CD4-positive, alpha-beta T cell (primary cell): Measurements from ENCODE around the gene CARD10. TPM values are rescaled to one million over a fixed set of nuclear protein-coding genes. Genes with fewer than 3 reads are reported as not detected.

Experiments used
- ATAC-seq: fragments of 200-7000 bp; cut with Tn5 transposase; one replicate; pipeline ENCODE4 v1.10.0; 2022; ENCODE audit warnings: mild to moderate bottlenecking; ENCODE audit not compliant: poor library complexity
- CTCF ChIA-PET: fragments of 350-600 bp; sonication (Branson Sonifier 250); formaldehyde crosslinking; loops from one replicate; lab custom pipeline; 2021; ENCODE audit warnings: antibody characterized with exemption, inconsistent platforms; lab: Charles Lee
- POLR2A ChIA-PET: fragments of 350-600 bp; sonication (Branson Sonifier 250); formaldehyde crosslinking; loops from one replicate; lab custom pipeline; 2021; ENCODE audit warnings: antibody characterized with exemption, inconsistent platforms; lab: Charles Lee
- DNase-seq, 14 experiments: peaks; one replicate each; pipeline ENCODE4 v3.0.0-alpha.2; 2013 to 2020; ENCODE audit warnings: mixed read lengths in 2 of 14
- H3K27ac ChIP-seq, 2 donors: one replicate each; pipeline versions ENCODE4 v1.5.1 to v1.7.0; 2013; ENCODE audit warnings: low read length in 2 of 2, low read depth in 1 of 2, mild to moderate bottlenecking in 1 of 2
- H3K27me3 ChIP-seq, 2 experiments: 1 replicate in 1 of 2; 2 replicates in 1 of 2; pipeline versions ENCODE4 v1.6.1 to v1.7.0; 2013; ENCODE audit warnings: low read length in 2 of 2, control low read depth in 1 of 2, mild to moderate bottlenecking in 1 of 2, moderate library complexity in 1 of 2; ENCODE audit not compliant: insufficient read depth in 2 of 2, control insufficient read depth in 1 of 2
- H3K36me3 ChIP-seq: one replicate; pipeline ENCODE4 v1.6.1; 2013; ENCODE audit warnings: low read length, control low read depth; ENCODE audit not compliant: insufficient read depth
- H3K4me1 ChIP-seq: one replicate; pipeline ENCODE4 v1.6.1; 2013; ENCODE audit warnings: low read length, control low read depth; ENCODE audit not compliant: insufficient read depth
- H3K4me3 ChIP-seq: one replicate; pipeline ENCODE4 v1.5.1; 2013; ENCODE audit warnings: mild to moderate bottlenecking, low read length, moderate library complexity
- H3K9me3 ChIP-seq, 2 experiments: 1 replicate in 1 of 2; 2 replicates in 1 of 2; pipeline versions ENCODE4 v1.6.1 to v1.7.0; 2013; ENCODE audit warnings: low read length in 2 of 2, mild to moderate bottlenecking in 2 of 2, control low read depth in 1 of 2, moderate library complexity in 1 of 2; ENCODE audit not compliant: control insufficient read depth in 1 of 2, insufficient read depth in 1 of 2
- H3K27ac Mint-ChIP-seq: one replicate; pipeline ENCODE4 v1.8.0; 2020; ENCODE audit warnings: mixed read lengths
- H3K27me3 Mint-ChIP-seq: one replicate; pipeline ENCODE4 v1.8.0; 2021; ENCODE audit warnings: mixed read lengths
- H3K36me3 Mint-ChIP-seq: one replicate; pipeline ENCODE4 v1.8.0; 2021; ENCODE audit warnings: low read depth, mixed read lengths
- H3K4me1 Mint-ChIP-seq: one replicate; pipeline ENCODE4 v1.8.0; 2021; ENCODE audit warnings: low read depth, mixed read lengths
- H3K4me3 Mint-ChIP-seq: one replicate; pipeline ENCODE4 v1.8.0; 2020; ENCODE audit warnings: mild to moderate bottlenecking, mixed read lengths
- H3K9me3 Mint-ChIP-seq: one replicate; pipeline ENCODE4 v1.8.0; 2020; ENCODE audit warnings: mixed read lengths
- intact Hi-C, 2 experiments: fragments of 100-400 bp; cut with DNase I in 1 of 2; cut with micrococcal nuclease in 1 of 2; formaldehyde crosslinking; loops; one replicate each; pipeline versions ENCODE4 v1.15.1 to v1.9.0; 2023 to 2025; cut with DNase I, micrococcal nuclease
- total RNA-seq, 174 experiments: library from RNA in 2 of 174; stranded (reverse) in 2 of 174; gene quantifications; one replicate each; pipeline ENCODE4 v1.2.3 and lab custom pipeline; 2021 to 2026
- TF ChIP-seq, protein P1 (sequence below): fragments of 200-600 bp; IDR thresholded peaks from one replicate; pipeline ENCODE4 v1.8.0; 2022; ENCODE audit warnings: antibody characterized with exemption, mild to moderate bottlenecking

The CARD10 gene
- total RNA-seq, 2 experiments from 2014 or later: 0.20 to 0.63 TPM

- TF ChIP-seq, protein P1, sequence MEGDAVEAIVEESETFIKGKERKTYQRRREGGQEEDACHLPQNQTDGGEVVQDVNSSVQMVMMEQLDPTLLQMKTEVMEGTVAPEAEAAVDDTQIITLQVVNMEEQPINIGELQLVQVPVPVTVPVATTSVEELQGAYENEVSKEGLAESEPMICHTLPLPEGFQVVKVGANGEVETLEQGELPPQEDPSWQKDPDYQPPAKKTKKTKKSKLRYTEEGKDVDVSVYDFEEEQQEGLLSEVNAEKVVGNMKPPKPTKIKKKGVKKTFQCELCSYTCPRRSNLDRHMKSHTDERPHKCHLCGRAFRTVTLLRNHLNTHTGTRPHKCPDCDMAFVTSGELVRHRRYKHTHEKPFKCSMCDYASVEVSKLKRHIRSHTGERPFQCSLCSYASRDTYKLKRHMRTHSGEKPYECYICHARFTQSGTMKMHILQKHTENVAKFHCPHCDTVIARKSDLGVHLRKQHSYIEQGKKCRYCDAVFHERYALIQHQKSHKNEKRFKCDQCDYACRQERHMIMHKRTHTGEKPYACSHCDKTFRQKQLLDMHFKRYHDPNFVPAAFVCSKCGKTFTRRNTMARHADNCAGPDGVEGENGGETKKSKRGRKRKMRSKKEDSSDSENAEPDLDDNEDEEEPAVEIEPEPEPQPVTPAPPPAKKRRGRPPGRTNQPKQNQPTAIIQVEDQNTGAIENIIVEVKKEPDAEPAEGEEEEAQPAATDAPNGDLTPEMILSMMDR: no peak
- POLR2A ChIA-PET: no interaction called here
- ATAC-seq (no peak), DNase-seq (no peak)
- no peaks in the 10 kb centered on the region for H3K4me1 ChIP-seq
- no peak overlapping the region for H3K27ac ChIP-seq
- peaks cover 25% of the 10 kb centered on the region for H3K36me3 ChIP-seq
- no peaks in the 10 kb centered on the region for H3K27me3 Mint-ChIP-seq
- no peaks in the 10 kb centered on the region for H3K9me3 ChIP-seq
- H3K36me3 Mint-ChIP-seq: peaks cover 45% of the 10 kb centered on the region
- H3K4me3 Mint-ChIP-seq: no peak overlapping the region
- H3K27me3 ChIP-seq: no peaks in the 10 kb centered on the region
- H3K27ac Mint-ChIP-seq: peak overlapping the region; percentile 42
- intact Hi-C loops: no loop called here
- no peak overlapping the region for H3K4me3 ChIP-seq
- CTCF ChIA-PET: interaction anchor here (0.6 kb wide), 1 partner anchor 34 kb away, joined by 3 read pairs; no protein-coding TSS in a partner anchor
- peaks cover 4% of the 10 kb centered on the region for H3K4me1 Mint-ChIP-seq
- no peaks in the 10 kb centered on the region for H3K9me3 Mint-ChIP-seq
These were observed 55.0 kb downstream of the CARD10 start for GRCh38 chr22:37464181-37464580.

GRCh38 chr22:37462983-37463382 is 56.2 kb downstream of the CARD10 start:
- intact Hi-C loops: no loop called here
- CTCF ChIA-PET: no interaction called here

GRCh38 chr22:37462436-37462835 is 56.8 kb downstream of the CARD10 start:
- H3K27ac ChIP-seq: no peak overlapping the region
- H3K4me1 Mint-ChIP-seq: peaks cover 2% of the 10 kb centered on the region
- TF ChIP-seq, protein P1: no peak
- DNase-seq (no peak), ATAC-seq (no peak)
- no peak overlapping the region for H3K4me3 Mint-ChIP-seq
- no peaks in the 10 kb centered on the region for H3K9me3 Mint-ChIP-seq
- no peaks in the 10 kb centered on the region for H3K9me3 ChIP-seq
- intact Hi-C loops: no loop called here
- peaks cover 46% of the 10 kb centered on the region for H3K36me3 Mint-ChIP-seq
- peaks cover 12% of the 10 kb centered on the region for H3K36me3 ChIP-seq
- no peaks in the 10 kb centered on the region for H3K27me3 ChIP-seq
- H3K27me3 Mint-ChIP-seq: no peaks in the 10 kb centered on the region
- no peak overlapping the region for H3K4me3 ChIP-seq
- H3K4me1 ChIP-seq: peaks cover 2% of the 10 kb centered on the region
- H3K27ac Mint-ChIP-seq: no peak overlapping the region
- ChIA-PET POLR2A (interaction anchor here (0.6 kb wide), 1 partner anchor 1109 kb away, joined by 3 read pairs; no protein-coding TSS in a partner anchor), CTCF (no interaction called here)

More at GRCh38 chr22:37462983-37463382, 56.2 kb downstream of the CARD10 start:
- Mint-ChIP-seq H3K4me1 (peaks cover under 1% of the 10 kb centered on the region), H3K36me3 (peaks cover 44% of the 10 kb centered on the region), H3K9me3 (no peaks in the 10 kb centered on the region), H3K27ac (no peak overlapping the region), H3K27me3 (no peaks in the 10 kb centered on the region), H3K4me3 (no peak overlapping the region)
- TF ChIP-seq, protein P1: no peak
- peaks cover 15% of the 10 kb centered on the region for H3K36me3 ChIP-seq
- no peaks in the 10 kb centered on the region for H3K9me3 ChIP-seq
- H3K27ac ChIP-seq: no peak overlapping the region
- POLR2A ChIA-PET: interaction anchor here (0.6 kb wide), 1 partner anchor 1109 kb away, joined by 3 read pairs; no protein-coding TSS in a partner anchor
- no peaks in the 10 kb centered on the region for H3K4me1 ChIP-seq
- DNase-seq: peak in 2 of 14 experiments; percentile 35 to 42
- H3K4me3 ChIP-seq: no peak overlapping the region
- no peak for ATAC-seq
- no peaks in the 10 kb centered on the region for H3K27me3 ChIP-seq
